ENCODE measurements around the gene TRPM2. TPM values are rescaled to one million over a fixed set of nuclear protein-coding genes. Genes with fewer than 3 reads are reported as not detected.

The TRPM2 gene
- total RNA-seq, 2 experiments from 2014 or later: 1.9 to 2.9 TPM

DNA sequence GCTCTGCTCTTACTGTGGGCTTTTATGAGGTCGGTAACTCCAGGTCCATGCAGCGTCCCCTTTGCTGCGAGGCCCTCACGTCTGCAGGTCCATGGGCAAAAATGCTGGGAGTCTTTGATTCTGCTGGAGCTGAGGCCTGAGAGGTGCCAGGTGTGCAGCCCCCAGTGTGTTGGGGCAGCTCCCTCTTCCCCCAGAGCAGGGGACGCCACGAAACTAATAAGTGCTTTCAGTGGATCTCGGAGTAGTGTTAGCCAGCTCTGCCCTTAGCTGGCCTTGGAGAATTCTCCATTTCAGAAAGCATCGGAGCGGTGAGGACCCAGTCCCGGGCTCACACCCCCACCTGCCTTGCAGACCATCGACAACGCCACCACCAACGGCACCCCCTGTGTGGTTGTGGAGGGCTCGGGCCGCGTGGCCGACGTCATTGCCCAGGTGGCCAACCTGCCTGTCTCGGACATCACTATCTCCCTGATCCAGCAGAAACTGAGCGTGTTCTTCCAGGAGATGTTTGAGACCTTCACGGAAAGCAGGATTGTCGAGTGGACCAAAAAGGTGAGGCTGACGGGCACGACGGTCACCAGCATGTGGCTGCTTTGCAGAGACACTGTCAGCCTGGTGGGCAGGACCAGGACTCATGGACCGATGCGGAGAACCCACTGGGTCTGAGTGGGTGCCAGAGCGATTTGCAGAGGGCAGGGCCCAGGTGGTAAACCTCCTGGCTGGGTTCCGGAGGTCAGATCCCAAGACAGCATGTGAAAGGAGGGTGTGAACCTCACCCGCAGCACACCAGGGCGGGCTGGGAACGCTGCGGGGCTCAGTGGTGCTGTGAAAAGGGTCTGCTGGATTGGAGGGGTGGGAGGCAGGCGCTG lies 25.5 kb downstream of the TRPM2 start:
- intact Hi-C loops (cut with DNase I, micrococcal nuclease): no loop called here
- H3K4me1 Mint-ChIP-seq (ENCODE audit: low read depth): peaks cover 18% of the 10 kb centered on the region
- CTCF ChIA-PET: no interaction called here

DNA sequence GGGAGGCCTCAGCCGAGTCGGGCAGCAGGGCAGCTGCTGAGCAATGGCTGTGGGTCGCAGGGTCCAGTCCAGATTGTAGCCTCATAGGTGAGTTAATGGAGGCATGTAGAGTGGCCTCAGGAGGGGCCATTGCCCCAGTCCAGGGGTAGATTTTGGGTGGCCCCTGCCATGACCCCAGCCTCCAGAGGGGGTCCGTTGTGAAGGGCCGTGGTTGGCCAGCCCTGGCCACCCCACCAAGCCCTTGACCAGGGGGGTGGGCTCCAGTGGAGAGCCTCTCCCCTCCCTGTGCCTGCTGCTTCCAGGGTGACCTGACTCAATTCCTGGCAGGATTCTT lies 26.1 kb downstream of the TRPM2 start:
- H3K36me3 ChIP-seq (ENCODE audit: insufficient read depth, low read length): no peaks in the 10 kb centered on the region
- H3K4me3 ChIP-seq (ENCODE audit: low read length): no peak overlapping the region
- ChIA-PET CTCF (no interaction called here), POLR2A (no interaction called here)
- H3K27me3 Mint-ChIP-seq: no peaks in the 10 kb centered on the region
- H3K9me3 Mint-ChIP-seq: peaks cover 8% of the 10 kb centered on the region
- intact Hi-C loops (cut with DNase I, micrococcal nuclease): no loop called here
- H3K36me3 Mint-ChIP-seq (ENCODE audit: low read depth): peaks cover 25% of the 10 kb centered on the region
- no peak overlapping the region for H3K27ac Mint-ChIP-seq
- H3K27me3 ChIP-seq (ENCODE audit: control insufficient read depth in 1 of 2, insufficient read depth in 2 of 2, low read length in 2 of 2): no peaks in the 10 kb centered on the region
- TF ChIP-seq, protein P1, sequence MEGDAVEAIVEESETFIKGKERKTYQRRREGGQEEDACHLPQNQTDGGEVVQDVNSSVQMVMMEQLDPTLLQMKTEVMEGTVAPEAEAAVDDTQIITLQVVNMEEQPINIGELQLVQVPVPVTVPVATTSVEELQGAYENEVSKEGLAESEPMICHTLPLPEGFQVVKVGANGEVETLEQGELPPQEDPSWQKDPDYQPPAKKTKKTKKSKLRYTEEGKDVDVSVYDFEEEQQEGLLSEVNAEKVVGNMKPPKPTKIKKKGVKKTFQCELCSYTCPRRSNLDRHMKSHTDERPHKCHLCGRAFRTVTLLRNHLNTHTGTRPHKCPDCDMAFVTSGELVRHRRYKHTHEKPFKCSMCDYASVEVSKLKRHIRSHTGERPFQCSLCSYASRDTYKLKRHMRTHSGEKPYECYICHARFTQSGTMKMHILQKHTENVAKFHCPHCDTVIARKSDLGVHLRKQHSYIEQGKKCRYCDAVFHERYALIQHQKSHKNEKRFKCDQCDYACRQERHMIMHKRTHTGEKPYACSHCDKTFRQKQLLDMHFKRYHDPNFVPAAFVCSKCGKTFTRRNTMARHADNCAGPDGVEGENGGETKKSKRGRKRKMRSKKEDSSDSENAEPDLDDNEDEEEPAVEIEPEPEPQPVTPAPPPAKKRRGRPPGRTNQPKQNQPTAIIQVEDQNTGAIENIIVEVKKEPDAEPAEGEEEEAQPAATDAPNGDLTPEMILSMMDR (IDR thresholded peaks at IDR 0.05): no peak
- H3K9me3 ChIP-seq (ENCODE audit: control insufficient read depth in 1 of 2, insufficient read depth in 1 of 2, low read length in 2 of 2): peaks cover 8 to 17% of the 10 kb centered on the region in 2 experiments
- no peak overlapping the region for H3K27ac ChIP-seq (ENCODE audit: low read depth in 1 of 2, low read length in 2 of 2)
- no peak overlapping the region for H3K4me3 Mint-ChIP-seq
- H3K4me1 ChIP-seq (ENCODE audit: insufficient read depth, low read length): peaks cover 20% of the 10 kb centered on the region
- ATAC-seq (ENCODE audit: poor library complexity) (no peak), DNase-seq (no peak)
- peaks cover 16% of the 10 kb centered on the region for H3K4me1 Mint-ChIP-seq (ENCODE audit: low read depth)

More for the DNA sequence above, 25.5 kb downstream of the TRPM2 start:
- Histone ChIP-seq H3K4me3 (ENCODE audit: low read length) (no peak overlapping the region), H3K27ac (ENCODE audit: low read depth in 1 of 2, low read length in 2 of 2) (no peak overlapping the region), H3K36me3 (ENCODE audit: insufficient read depth, low read length) (no peaks in the 10 kb centered on the region), H3K27me3 (ENCODE audit: control insufficient read depth in 1 of 2, insufficient read depth in 2 of 2, low read length in 2 of 2) (no peaks in the 10 kb centered on the region), H3K4me1 (ENCODE audit: insufficient read depth, low read length) (peaks cover 25% of the 10 kb centered on the region), H3K9me3 (ENCODE audit: control insufficient read depth in 1 of 2, insufficient read depth in 1 of 2, low read length in 2 of 2) (peaks cover 2 to 13% of the 10 kb centered on the region in 2 experiments)
- Mint-ChIP-seq H3K4me3 (no peak overlapping the region), H3K9me3 (peaks cover 7% of the 10 kb centered on the region), H3K27me3 (no peaks in the 10 kb centered on the region), H3K36me3 (ENCODE audit: low read depth) (peaks cover 19% of the 10 kb centered on the region), H3K27ac (no peak overlapping the region)
- no peak for ATAC-seq (ENCODE audit: poor library complexity)
- TF ChIP-seq, protein P1 (IDR thresholded peaks at IDR 0.05): no peak
- DNase-seq: peak in 1 of 14 experiments; percentile 19
- POLR2A ChIA-PET: no interaction called here

DNA sequence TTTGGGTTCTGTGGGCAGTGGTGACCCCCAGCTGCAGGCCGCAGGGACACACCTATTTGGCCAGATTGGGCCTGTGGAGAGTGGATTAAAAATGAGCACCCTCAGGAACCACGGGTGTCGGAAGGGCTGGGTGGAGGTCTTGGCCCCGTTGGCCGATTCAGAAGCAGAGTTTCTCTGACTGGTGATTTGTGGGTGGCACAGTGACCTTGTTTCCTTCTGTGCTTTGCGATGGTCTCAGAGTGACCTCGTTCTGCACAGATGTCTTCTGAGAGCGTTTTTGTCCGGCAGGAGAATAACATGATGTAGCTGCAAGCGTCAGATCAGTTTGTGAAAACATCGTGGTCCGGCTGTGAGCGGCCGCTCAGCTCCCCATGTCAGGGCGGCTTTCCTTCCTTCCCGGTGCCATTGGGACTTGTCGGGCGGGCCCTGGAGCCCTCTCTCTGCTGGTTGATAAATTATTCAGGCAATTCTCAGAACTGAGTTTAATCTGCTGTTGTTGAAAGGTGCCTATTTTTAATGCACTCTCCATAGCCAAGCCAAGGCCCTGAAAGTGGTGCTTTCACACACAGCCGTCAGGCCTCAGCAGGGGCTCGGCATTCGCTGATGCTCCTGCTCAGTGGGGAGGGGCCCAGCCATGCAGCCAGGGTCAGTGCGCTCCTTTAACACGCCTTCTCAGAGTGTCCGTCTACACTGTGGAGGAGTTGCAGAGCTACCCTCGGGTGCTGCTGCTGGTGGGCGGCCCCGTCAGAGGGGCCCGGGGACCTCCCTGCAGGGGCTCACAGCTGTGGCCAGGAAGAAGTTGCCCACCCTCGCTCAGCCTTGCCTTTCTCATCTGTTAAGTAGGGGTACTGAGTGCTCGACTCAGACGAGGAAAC lies 26.8 kb downstream of the TRPM2 start:
- DNase-seq (no peak), ATAC-seq (ENCODE audit: poor library complexity) (no peak)
- H3K27ac ChIP-seq (ENCODE audit: low read depth in 1 of 2, low read length in 2 of 2): no peak overlapping the region
- Mint-ChIP-seq H3K27ac (no peak overlapping the region), H3K4me3 (no peak overlapping the region), H3K27me3 (no peaks in the 10 kb centered on the region), H3K36me3 (ENCODE audit: low read depth) (peaks cover 32% of the 10 kb centered on the region), H3K9me3 (peaks cover 11% of the 10 kb centered on the region), H3K4me1 (ENCODE audit: low read depth) (peaks cover 10% of the 10 kb centered on the region)
- H3K9me3 ChIP-seq (ENCODE audit: control insufficient read depth in 1 of 2, insufficient read depth in 1 of 2, low read length in 2 of 2): peaks cover 15 to 17% of the 10 kb centered on the region in 2 experiments
- ChIA-PET POLR2A (no interaction called here), CTCF (no interaction called here)
- TF ChIP-seq, protein P1 (IDR thresholded peaks at IDR 0.05): no peak
- H3K36me3 ChIP-seq (ENCODE audit: insufficient read depth, low read length): no peaks in the 10 kb centered on the region
- intact Hi-C loops (cut with DNase I, micrococcal nuclease): no loop called here
- H3K4me3 ChIP-seq (ENCODE audit: low read length): no peak overlapping the region
- H3K4me1 ChIP-seq (ENCODE audit: insufficient read depth, low read length): peaks cover 12% of the 10 kb centered on the region
- no peaks in the 10 kb centered on the region for H3K27me3 ChIP-seq (ENCODE audit: control insufficient read depth in 1 of 2, insufficient read depth in 2 of 2, low read length in 2 of 2)
